HG02571 (cell line): ENCODE measurements around the gene RIPOR1.
"Not testable (repeated sequence)": the region's sequence is repeated elsewhere in the genome, so short reads cannot be mapped to it uniquely, and the experiment has no call there.

Experiments used
- ATAC-seq: cut with Tn5 transposase; IDR thresholded peaks from one replicate; pipeline ENCODE4 v1.9.1; 2021; ENCODE audit warnings: mild to moderate bottlenecking, moderate library complexity; ENCODE audit not compliant: unreplicated experiment

Gene RIPOR1

DNA sequence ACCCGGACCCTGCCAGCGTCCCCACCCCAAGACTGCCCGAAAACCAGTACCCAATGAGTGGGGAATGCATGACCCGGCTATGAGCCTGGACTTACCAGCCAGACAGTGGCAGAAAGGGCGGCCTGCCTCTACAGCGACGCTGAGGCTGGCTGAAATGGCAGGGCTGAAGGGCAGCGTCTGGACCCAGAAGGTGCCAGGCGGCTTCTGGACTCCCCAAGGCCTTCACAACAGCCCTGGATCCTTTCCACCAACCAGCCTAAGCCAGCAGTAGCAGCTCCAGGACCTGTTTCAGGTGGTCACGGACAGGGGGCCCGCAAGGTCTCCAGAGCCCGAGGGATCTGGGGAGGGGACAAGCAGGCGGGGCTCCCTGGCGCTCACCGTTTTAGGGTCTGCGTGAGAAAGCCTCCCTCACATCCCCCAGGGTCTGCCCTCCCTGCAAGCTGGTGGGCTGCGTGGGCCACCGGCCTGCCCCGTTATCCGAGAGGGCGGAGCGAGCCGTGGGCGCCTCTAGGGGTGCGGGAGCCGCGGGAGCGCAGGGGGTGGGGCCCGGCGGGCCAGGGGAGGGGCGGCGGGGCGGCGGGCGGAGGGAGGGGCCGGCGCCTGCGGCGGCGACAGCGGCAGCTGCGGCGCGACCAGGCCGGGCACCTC, at the start of gene RIPOR1:
Gene RIPOR1 (plus strand): TSS at position 608 of the 648 bp plus-strand sequence. CDS start 9,618 bp downstream, outside the sequence.
- ATAC-seq = no peak

DNA sequence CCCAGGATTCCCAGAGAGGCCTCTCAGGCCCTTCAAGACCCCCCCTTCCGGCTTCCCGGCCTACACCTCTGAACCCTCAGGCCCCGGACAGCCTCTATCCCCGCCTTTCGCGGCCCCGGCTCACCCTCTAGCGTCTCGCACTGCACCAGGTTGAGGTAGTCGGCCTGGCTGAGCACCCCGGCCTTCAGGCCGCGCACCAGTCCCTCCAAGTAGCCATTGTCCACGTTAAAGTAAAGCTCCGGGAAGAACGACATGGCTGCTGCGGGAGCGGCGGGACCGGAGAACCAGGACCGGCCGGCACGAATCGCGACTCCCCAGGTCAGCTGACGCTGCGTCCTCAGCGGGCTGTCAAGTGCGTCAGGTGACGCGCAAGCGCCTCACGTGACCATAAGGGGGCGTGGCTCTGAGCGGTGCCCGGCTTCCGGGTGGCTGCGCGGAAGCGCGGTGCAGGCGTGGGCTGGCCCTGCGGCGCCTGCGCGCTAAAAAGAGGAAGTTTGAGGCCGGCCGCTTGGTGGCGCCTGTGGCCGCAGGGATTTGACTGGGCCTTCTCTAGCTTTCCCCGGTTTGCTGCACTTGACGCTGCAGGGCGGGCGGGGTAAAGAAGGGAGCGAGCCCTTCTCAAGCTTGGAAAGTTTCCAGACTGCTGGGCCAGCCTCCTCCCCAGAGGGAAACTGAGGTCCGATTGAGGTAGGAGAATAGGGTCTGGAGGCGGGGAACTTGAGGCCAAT, 47.6 kb upstream of the RIPOR1 start, which contains the start of gene ATP6V0D1:
Gene ATP6V0D1 (minus strand): TSS at position 325 of the 728 bp plus-strand sequence. CDS start 71 bp downstream, at position 254.
- ATAC-seq = peak; percentile 96

- peak; percentile 6 for ATAC-seq
Observed at GRCh38 chr16:67481561-67482232, 46.9 kb upstream of the RIPOR1 start.

- no peak for ATAC-seq
Observed at GRCh38 chr16:67482233-67482924, 46.2 kb upstream of the RIPOR1 start.

- ATAC-seq = no peak
Observed at GRCh38 chr16:67483150-67483549, 45.5 kb upstream of the RIPOR1 start, which contains the start of gene AGRP. Gene AGRP (minus strand): TSS chr16:67483547. CDS start chr16:67483398, 149 bp downstream.

- no peak for ATAC-seq
Observed at GRCh38 chr16:67483731-67484525, 44.7 kb upstream of the RIPOR1 start.

DNA sequence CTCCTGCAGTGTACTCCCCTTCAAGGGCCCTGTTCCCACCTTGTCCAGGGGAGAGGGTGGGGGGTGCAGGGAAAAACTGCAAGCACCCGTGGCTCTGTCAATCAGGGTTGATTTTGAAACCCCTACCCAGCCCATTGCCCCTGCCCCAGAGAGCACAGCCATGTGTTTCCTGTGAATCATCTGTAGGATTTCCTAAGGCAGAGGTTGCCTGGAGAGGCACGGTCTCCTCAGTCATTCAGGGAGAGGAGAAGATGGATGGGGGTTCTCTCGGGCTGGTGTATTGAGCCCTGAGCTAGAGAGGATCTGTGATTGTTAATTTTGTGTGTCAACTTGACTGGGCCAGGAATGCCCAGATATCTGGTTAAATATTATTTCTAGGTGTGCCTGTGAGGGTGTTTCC, 41.8 kb upstream of the RIPOR1 start:
- no peak for ATAC-seq

- not testable (repeated sequence) for ATAC-seq
Observed at GRCh38 chr16:67487561-67487960, 41.1 kb upstream of the RIPOR1 start.

- ATAC-seq = no peak
Observed at GRCh38 chr16:67489401-67490083, 39.1 kb upstream of the RIPOR1 start.

DNA sequence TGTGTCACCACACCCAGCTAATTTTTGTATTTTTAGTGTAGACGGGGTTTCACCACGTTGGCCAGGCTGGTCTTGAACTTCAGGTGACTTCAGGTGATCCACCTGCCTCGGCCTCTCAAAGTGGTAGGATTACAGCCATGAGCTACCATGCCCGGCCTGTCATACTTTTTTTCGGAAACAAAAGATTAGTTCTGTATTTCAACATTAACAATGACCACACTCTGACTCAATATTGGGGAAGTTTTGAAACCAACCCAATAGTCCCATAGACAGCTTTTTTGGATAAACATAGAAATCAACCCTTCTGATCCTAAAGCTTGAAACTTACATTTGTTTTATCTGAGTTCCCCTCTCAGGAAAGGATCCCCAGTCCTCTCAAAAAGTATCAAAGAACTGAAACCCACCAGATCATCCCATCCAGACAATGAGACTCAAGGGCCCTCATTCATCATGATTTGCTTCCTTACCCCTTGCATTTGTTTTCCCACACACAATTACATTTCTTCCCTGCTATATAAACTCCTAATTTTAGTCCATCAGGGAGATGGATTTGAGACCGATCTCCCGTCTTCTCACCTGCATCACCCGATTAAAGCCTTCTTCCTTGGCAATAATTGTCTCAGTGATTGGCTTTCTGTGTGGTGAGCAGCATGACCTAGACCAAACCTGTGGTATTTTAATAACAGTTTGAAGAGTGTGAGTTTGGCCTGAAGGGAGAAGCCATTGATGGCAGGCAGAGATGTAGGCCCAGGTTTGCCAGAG, 38.1 kb upstream of the RIPOR1 start:
- no peak for ATAC-seq

- ATAC-seq = no peak
Observed at GRCh38 chr16:67499106-67499505, 29.5 kb upstream of the RIPOR1 start.

DNA sequence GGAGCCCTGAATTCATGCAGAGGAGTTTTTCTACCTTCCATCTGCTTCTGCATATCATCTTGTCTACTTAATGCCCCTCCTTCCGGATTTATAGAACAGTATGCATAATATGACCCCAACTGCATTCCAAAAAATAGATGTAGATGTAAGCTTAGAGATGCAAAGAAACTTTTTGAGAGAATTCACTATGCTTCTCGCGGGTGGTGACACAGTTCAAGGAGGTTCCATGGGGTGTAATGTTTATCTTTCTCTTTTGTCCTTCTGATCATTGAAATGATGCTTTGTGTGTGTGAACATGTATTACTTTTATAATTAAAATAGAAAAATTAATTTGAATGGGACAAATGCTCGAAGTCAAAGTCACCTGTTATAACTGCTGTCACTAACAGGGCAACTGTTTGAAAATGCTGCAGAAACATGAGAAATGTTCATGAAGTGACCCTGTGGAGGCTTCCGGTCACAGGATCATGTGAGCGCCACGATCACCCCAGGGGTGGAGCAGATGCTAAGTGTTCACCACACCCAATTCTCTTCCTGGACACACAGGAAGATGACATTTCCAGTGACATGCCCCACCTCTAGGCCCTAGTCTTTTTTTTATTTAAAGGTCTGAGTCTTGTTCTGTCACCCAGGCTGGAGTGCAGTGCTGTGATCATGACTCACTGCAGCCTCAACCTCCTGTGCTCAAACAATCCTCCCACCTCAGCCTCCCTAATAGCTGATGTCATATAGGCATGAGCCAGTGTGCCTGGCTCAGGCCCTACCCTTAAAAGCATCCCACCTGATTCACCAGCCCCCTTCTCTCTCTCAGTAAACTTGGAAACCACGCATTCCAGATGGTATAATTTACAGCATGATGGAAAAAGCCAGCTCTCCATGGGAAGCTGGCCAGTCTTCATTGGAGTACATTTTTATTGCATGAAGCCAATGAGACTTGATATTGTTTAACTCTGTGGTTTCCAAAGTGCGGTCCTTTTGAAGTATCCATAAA, 24.3 kb upstream of the RIPOR1 start:
- no peak for ATAC-seq

DNA sequence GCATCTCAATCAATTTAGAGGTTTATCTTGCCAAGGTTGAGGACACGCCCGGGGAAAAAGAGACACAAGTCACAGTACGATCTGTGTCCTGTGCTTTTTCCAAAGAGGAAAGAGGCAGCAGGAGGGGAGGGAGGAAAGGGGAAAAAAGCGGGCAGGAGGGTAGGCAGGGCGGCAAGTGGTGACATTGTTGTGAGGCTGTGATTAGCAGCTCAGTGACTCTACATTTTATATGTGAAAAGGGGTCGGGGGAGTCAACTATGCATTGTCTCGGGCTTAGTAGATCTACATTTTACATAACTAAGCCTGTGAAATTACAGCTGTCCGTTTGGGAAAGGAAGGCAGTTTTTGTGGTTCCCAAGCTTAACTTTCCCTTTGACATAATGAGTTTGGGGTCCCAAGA, 22.2 kb upstream of the RIPOR1 start:
- ATAC-seq = no peak

DNA sequence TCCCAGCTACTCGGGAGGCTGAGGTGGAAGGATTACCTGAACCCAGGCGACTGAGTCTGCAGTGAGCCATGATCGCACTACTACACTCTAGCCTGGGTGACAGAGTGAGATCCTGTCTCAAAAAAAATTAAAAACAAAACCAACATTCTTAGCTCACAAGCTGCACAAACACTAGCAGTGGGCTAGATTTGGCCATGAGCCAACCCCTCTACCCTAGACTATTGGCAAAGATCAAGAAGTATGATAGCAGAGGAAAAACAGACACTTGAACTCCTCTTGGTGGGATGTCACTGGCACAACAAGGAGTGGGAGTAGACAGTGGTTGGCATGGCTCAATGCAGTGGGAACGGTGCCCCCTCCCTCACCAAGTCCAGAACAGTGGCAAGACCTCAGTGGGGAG, 19.6 kb upstream of the RIPOR1 start:
- ATAC-seq = no peak

DNA sequence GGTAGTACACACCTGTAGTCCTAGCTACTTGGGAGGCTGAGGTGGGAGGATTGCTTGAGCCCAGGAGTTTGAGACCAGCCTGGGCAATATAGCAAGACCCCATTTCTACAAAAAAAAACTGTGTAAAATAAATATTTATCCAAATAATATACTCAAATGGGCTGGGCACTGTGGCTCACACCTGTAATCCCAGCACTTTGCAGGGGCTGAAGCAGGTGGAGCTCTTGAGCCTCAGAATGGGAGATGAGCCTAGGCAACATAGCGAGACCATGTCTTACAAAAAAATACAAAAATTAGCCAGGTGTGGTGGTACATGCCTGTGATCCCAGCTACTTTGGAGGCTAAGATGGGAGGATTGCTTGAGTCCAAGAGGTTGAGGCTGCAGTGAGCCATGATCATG, 14.7 kb upstream of the RIPOR1 start:
- not testable (repeated sequence) for ATAC-seq

DNA sequence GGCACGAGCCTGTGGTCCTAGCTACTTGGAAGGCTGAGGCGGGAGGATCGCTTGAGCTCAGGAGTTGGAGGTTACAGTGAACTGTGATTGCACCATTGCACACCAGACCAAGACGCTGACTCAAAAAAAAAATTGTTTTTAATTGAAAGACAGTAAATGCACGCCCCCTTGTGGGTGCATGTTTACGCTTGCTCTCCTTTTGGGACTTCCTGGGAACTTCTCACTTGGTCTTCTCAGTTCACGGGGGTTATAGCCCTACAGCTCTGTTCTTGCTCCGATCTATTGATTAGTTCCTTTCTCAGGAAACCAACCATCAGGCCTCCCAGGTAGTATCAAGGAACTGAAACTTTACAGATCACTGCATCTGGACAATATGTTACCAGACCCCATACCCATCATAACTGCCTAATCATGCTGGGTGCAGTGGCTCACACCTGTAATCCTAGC, 14.2 kb upstream of the RIPOR1 start:
- peak; percentile 41 for ATAC-seq

DNA sequence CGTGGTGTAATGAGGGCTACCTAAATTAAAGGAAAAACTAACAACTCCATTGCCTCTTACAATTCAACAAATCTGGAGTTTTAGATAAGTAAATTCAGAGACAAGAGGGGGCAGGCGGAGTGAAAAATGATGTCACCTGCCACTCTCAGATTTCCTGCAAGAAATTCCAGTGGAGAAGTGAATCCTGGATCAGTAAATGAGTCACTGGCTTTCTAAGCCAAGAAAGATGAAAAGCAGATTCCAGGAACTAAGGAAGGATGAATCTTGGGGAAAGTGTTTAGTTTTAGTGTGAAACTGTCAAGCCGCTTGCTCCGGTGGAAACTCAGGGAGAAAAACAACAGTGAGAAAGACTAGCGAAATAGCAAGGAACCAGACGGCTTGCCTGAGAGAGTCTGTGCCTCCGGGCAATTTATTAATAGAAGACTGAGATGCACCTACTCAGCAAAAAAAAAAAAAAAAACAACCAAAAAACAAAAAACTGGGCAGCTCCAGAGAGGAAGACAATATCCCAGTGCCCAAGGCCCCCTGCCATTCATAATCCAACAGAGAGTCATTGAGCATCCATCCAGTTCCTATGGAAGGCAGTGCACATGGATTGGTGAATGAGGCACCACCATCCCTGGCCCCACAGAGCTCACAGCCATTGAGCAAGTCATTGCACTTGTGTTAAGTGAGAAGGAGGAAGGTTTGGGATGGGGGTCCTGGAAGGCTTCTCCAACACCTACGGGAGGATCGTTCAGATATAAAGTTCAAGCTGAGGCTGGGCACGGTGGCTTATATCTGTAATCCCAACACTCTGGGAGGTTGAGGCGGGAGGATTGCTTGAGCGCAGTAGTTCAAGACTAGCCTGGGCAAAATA, 12.1 kb upstream of the RIPOR1 start:
- no peak for ATAC-seq
